ENCODE data around the gene SLC22A23.

GRCh38 chr6:3449750-3450305, 7.0 kb downstream of the SLC22A23 start:
- TF ChIP-seq CEBPB (IDR thresholded peaks at IDR 0.05) (no peak), CREB1 (IDR thresholded peaks at IDR 0.05; ENCODE audit: low read depth) (no peak), RAD21 (IDR thresholded peaks at IDR 0.05; ENCODE audit: low read depth) (no peak), FOXM1 (IDR thresholded peaks at IDR 0.05; ENCODE audit: borderline replicate concordance, low read depth) (no peak), REST (IDR thresholded peaks at IDR 0.05; ENCODE audit: low read depth) (no peak), MAX (IDR thresholded peaks at IDR 0.05) (no peak), YY1 (IDR thresholded peaks at IDR 0.05; ENCODE audit: low read depth) (no peak)
